ENCODE results near the gene MYBPHL. TPM values are rescaled to one million over a fixed set of nuclear protein-coding genes. Genes with fewer than 3 reads are reported as not detected.

The MYBPHL gene
- total RNA-seq, 1 donor from 2014 or later = not detected

DNA sequence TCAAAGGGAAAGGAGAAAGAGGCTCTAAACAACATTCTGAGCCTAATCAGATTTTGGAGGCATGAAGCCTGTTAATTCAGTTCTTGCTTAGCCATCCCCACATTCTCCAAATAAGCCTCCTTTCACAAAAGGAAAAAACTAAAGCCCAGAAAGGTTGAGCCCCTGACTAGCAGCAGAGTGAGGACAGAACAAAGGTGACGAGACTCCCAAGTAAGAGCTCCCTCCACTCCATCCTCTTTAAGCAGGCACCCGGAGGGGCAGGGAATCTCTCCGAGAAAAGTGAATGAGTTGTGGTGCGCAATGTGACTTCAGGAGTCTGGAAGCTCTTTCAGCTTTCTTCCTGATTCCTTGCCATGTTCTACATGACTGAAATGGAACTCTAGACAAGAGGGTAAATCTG is 43.4 kb upstream of the MYBPHL start:
- no peak overlapping the region for H3K4me3 Mint-ChIP-seq (ENCODE audit: unreplicated experiment)
- H3K36me3 Mint-ChIP-seq (ENCODE audit: low read depth, unreplicated experiment) = peaks cover 8% of the 10 kb centered on the region
- H3K4me1 Mint-ChIP-seq (ENCODE audit: unreplicated experiment) = peaks cover 37% of the 10 kb centered on the region
- peaks cover 5% of the 10 kb centered on the region for H3K27me3 Mint-ChIP-seq (ENCODE audit: unreplicated experiment)
- DNase-seq (ENCODE audit: low spot score) = no peak
- H3K9me3 Mint-ChIP-seq (ENCODE audit: unreplicated experiment) = no peaks in the 10 kb centered on the region
- H3K27ac Mint-ChIP-seq (ENCODE audit: unreplicated experiment) = no peak overlapping the region
- TF ChIP-seq, protein P1, sequence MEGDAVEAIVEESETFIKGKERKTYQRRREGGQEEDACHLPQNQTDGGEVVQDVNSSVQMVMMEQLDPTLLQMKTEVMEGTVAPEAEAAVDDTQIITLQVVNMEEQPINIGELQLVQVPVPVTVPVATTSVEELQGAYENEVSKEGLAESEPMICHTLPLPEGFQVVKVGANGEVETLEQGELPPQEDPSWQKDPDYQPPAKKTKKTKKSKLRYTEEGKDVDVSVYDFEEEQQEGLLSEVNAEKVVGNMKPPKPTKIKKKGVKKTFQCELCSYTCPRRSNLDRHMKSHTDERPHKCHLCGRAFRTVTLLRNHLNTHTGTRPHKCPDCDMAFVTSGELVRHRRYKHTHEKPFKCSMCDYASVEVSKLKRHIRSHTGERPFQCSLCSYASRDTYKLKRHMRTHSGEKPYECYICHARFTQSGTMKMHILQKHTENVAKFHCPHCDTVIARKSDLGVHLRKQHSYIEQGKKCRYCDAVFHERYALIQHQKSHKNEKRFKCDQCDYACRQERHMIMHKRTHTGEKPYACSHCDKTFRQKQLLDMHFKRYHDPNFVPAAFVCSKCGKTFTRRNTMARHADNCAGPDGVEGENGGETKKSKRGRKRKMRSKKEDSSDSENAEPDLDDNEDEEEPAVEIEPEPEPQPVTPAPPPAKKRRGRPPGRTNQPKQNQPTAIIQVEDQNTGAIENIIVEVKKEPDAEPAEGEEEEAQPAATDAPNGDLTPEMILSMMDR (IDR thresholded peaks at IDR 0.05; ENCODE audit: unreplicated experiment) = no peak

DNA sequence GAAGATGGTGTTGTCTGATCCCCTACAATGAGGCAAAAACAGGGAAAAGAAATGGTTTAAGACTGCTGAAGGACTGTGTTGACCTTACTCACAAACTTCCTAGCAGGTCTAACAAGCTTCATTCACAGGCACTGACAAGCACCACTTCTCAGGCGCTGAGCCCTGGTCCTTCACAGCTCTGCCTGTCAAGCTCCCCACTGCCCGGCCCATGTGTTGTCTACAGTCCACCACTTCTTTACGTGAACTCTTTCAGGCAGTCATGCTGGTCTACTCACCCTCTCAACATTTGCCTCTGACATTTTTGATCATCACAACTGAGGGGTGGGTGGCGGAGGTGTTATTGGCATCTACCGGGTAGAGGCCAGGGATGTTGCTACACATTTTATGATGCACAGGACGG is 40.7 kb upstream of the MYBPHL start:
- peaks cover 16% of the 10 kb centered on the region for H3K4me1 Mint-ChIP-seq (ENCODE audit: unreplicated experiment)

DNA sequence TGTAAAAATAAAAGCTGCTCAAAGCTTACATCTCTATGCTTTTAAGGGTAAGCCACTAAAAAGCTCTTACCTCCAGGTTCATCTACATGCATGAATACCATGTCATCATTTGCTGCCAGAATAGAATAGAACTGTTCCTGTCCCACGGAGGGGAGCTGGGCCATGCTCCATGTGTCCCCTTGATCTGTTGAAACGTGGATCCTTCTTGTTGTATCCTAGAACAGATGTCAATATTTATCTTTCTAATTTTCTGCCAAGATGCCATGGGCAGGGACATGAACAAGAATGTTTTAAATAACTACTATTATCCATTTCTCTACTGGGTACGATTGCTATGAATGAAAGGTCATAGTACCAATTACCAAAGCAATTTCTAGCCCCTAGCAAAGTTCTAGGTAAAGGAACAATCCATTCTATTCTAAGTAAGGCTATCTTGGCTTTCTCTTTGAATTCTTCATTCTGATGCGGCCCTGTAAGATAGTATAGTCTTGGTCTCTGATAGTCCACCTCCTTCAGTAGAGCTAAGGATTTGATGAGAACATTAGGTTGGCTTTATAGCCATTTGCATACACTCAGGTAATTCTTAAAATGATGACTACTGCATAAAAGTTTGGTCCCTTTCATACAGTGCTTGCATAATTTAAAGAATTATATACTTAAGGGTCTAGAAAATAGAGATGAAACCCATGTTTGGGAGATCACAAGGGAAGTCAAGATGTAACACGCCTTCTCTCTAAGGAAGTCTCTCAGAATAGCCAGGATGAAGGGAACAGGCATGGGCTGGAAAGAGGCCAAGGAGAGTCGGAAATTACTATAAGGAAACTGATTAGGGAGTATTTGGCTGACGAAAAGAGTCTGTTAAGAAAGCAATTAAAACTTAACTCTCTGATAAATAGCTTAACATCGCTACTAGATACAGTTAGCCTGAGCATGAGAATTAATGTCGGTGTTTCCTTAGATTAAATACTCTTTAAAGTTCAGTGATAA is 35.4 kb upstream of the MYBPHL start:
- no peak overlapping the region for H3K4me3 Mint-ChIP-seq (ENCODE audit: unreplicated experiment)
- no peaks in the 10 kb centered on the region for H3K4me1 Mint-ChIP-seq (ENCODE audit: unreplicated experiment)
- peak overlapping the region; percentile 72 for H3K27ac Mint-ChIP-seq (ENCODE audit: unreplicated experiment)
- TF ChIP-seq, protein P1 (IDR thresholded peaks at IDR 0.05; ENCODE audit: unreplicated experiment) = no peak
- no peaks in the 10 kb centered on the region for H3K9me3 Mint-ChIP-seq (ENCODE audit: unreplicated experiment)
- H3K36me3 Mint-ChIP-seq (ENCODE audit: low read depth, unreplicated experiment) = peaks cover 30% of the 10 kb centered on the region
- H3K27me3 Mint-ChIP-seq (ENCODE audit: unreplicated experiment) = peaks cover 5% of the 10 kb centered on the region
- DNase-seq (ENCODE audit: low spot score) = no peak

More for the DNA sequence above, 40.7 kb upstream of the MYBPHL start:
- H3K27ac Mint-ChIP-seq (ENCODE audit: unreplicated experiment) = no peak overlapping the region
- TF ChIP-seq, protein P1 (IDR thresholded peaks at IDR 0.05; ENCODE audit: unreplicated experiment) = no peak
- H3K9me3 Mint-ChIP-seq (ENCODE audit: unreplicated experiment) = no peaks in the 10 kb centered on the region
- DNase-seq (ENCODE audit: low spot score) = no peak
- H3K36me3 Mint-ChIP-seq (ENCODE audit: low read depth, unreplicated experiment) = peaks cover 16% of the 10 kb centered on the region
- peaks cover 9% of the 10 kb centered on the region for H3K27me3 Mint-ChIP-seq (ENCODE audit: unreplicated experiment)
- H3K4me3 Mint-ChIP-seq (ENCODE audit: unreplicated experiment) = no peak overlapping the region

DNA sequence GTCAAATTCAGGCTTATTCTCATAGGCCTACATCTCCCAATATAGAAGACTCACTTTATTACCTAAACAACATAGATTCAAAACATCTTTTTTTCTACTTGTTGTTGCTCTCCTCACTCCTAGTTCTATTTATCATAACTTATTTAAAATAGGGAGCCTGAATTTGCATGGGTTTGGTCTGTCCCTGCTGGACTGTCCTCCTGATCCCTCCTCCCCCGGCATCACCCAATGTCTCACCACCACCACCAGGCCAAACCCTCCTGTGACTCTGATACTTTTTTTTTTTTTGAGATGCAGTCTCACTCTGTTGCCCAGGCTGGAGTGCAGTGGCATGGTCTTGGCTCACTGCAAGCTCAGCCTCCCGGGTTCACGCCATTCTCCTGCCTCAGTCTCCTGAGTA is 31.8 kb upstream of the MYBPHL start:
- H3K4me3 Mint-ChIP-seq (ENCODE audit: unreplicated experiment) = no peak overlapping the region
- DNase-seq (ENCODE audit: low spot score) = no peak
- H3K27ac Mint-ChIP-seq (ENCODE audit: unreplicated experiment) = no peak overlapping the region
- H3K27me3 Mint-ChIP-seq (ENCODE audit: unreplicated experiment) = peaks cover 2% of the 10 kb centered on the region
- peaks cover 45% of the 10 kb centered on the region for H3K36me3 Mint-ChIP-seq (ENCODE audit: low read depth, unreplicated experiment)
- TF ChIP-seq, protein P1 (IDR thresholded peaks at IDR 0.05; ENCODE audit: unreplicated experiment) = no peak
- H3K9me3 Mint-ChIP-seq (ENCODE audit: unreplicated experiment) = no peaks in the 10 kb centered on the region
- no peaks in the 10 kb centered on the region for H3K4me1 Mint-ChIP-seq (ENCODE audit: unreplicated experiment)

DNA sequence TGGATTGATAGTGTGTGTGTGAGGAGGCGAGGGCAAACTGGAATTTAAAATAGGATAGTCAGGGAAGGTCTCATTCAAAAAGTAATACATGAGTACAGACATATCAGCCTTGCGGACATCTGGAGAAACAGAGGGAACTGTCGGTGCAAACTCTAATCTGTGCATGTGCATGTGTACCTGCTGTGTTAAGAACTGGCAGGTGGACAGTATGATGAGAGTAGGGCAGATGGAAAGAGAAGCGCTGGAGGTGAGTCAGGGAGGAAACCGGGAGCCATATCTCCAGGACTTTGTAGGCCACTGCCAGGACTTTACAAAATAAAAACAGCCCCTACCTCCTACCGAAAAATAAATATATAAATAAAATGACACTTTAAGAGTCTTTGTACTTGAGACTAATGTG is 31.3 kb upstream of the MYBPHL start:
- Mint-ChIP-seq H3K4me3 (ENCODE audit: unreplicated experiment) (no peak overlapping the region), H3K27me3 (ENCODE audit: unreplicated experiment) (peaks cover 2% of the 10 kb centered on the region), H3K4me1 (ENCODE audit: unreplicated experiment) (no peaks in the 10 kb centered on the region), H3K27ac (ENCODE audit: unreplicated experiment) (no peak overlapping the region), H3K36me3 (ENCODE audit: low read depth, unreplicated experiment) (peaks cover 47% of the 10 kb centered on the region), H3K9me3 (ENCODE audit: unreplicated experiment) (no peaks in the 10 kb centered on the region)
- TF ChIP-seq, protein P1 (IDR thresholded peaks at IDR 0.05; ENCODE audit: unreplicated experiment) = no peak
- no peak for DNase-seq (ENCODE audit: low spot score)
